ENCODE measurements around the gene ZSCAN20. TPM values are rescaled to one million over a fixed set of nuclear protein-coding genes. Genes with fewer than 3 reads are reported as not detected.

ZSCAN20 gene
- polyA plus RNA-seq, 1 donor from 2014 or later, result 3.3 TPM

DNA sequence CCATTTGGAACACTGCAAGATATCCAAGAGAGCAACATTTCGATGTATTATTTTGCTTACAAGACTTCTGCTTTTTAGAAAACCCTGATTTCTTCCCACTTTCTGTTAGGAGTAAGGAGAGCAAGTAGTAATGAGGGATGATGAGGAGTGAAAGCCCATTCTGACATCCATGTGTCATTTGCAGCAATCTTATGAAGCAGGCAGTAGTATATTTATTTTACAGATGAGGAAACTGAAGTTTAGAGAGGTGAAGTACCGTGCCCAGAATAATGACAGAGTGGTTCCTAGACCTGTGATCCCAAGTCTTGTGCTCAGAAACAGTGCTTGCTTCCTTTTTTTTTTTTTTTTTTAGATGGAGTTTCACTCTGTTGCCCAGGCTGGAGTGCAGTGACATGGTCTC lies 7.1 kb upstream of the ZSCAN20 start:
- Histone ChIP-seq H3K36me3 (ENCODE audit: insufficient read depth, low read length) (no peaks in the 10 kb centered on the region), H3K4me2 (ENCODE audit: low read length) (no peak overlapping the region), H3K9ac (ENCODE audit: low read length) (no peak overlapping the region), H3F3A (ENCODE audit: insufficient read depth, low read length, poor library complexity, severe bottlenecking) (no peaks in the 10 kb centered on the region), H3K27ac (ENCODE audit: low read length) (no peak overlapping the region), H4K20me1 (ENCODE audit: insufficient read depth) (no peaks in the 10 kb centered on the region), H3K9me3 (ENCODE audit: low read length) (no peaks in the 10 kb centered on the region), H2AFZ (ENCODE audit: low read depth, low read length) (no peak overlapping the region), H3K4me3 (ENCODE audit: low read length) (no peak overlapping the region), H3K9me2 (ENCODE audit: insufficient read depth, low read length) (no peaks in the 10 kb centered on the region), H3K27me3 (ENCODE audit: insufficient read depth, low read depth, low read length) (no peaks in the 10 kb centered on the region), H3K79me2 (replicated peaks; ENCODE audit: insufficient read depth, low read length) (no peaks in the 10 kb centered on the region)
- TF ChIP-seq EZH2 (IDR thresholded peaks at IDR 0.05; ENCODE audit: borderline replicate concordance, insufficient read depth, low read length, poor library complexity, severe bottlenecking) (no peak), SMC3 (conservative IDR thresholded peaks at IDR 0.05; ENCODE audit: poor library complexity) (no peak), POLR2AphosphoS5 (IDR thresholded peaks at IDR 0.05) (no peak), EP300 (conservative IDR thresholded peaks at IDR 0.05; ENCODE audit: poor library complexity, severe bottlenecking) (no peak), MXI1 (conservative IDR thresholded peaks at IDR 0.05; ENCODE audit: poor library complexity, severe bottlenecking) (no peak), RAD21 (conservative IDR thresholded peaks at IDR 0.05) (no peak), CTCF (IDR thresholded peaks at IDR 0.05; ENCODE audit: poor library complexity, severe bottlenecking) (no peak), TAF1 (IDR thresholded peaks at IDR 0.05; ENCODE audit: low read depth) (no peak)
- TF ChIP-seq, protein P1, sequence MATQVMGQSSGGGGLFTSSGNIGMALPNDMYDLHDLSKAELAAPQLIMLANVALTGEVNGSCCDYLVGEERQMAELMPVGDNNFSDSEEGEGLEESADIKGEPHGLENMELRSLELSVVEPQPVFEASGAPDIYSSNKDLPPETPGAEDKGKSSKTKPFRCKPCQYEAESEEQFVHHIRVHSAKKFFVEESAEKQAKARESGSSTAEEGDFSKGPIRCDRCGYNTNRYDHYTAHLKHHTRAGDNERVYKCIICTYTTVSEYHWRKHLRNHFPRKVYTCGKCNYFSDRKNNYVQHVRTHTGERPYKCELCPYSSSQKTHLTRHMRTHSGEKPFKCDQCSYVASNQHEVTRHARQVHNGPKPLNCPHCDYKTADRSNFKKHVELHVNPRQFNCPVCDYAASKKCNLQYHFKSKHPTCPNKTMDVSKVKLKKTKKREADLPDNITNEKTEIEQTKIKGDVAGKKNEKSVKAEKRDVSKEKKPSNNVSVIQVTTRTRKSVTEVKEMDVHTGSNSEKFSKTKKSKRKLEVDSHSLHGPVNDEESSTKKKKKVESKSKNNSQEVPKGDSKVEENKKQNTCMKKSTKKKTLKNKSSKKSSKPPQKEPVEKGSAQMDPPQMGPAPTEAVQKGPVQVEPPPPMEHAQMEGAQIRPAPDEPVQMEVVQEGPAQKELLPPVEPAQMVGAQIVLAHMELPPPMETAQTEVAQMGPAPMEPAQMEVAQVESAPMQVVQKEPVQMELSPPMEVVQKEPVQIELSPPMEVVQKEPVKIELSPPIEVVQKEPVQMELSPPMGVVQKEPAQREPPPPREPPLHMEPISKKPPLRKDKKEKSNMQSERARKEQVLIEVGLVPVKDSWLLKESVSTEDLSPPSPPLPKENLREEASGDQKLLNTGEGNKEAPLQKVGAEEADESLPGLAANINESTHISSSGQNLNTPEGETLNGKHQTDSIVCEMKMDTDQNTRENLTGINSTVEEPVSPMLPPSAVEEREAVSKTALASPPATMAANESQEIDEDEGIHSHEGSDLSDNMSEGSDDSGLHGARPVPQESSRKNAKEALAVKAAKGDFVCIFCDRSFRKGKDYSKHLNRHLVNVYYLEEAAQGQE (IDR thresholded peaks at IDR 0.05; ENCODE audit: borderline replicate concordance), result no peak

GRCh38 chr1:33466159-33466558 lies 6.3 kb upstream of the ZSCAN20 start:
- Histone ChIP-seq H2AFZ (ENCODE audit: low read depth, low read length) (no peak overlapping the region), H3K9me3 (ENCODE audit: low read length) (no peaks in the 10 kb centered on the region), H3K4me3 (ENCODE audit: low read length) (no peak overlapping the region), H3K79me2 (replicated peaks; ENCODE audit: insufficient read depth, low read length) (no peaks in the 10 kb centered on the region), H3K9me2 (ENCODE audit: insufficient read depth, low read length) (no peaks in the 10 kb centered on the region), H3K27me3 (ENCODE audit: insufficient read depth, low read depth, low read length) (no peaks in the 10 kb centered on the region), H3F3A (ENCODE audit: insufficient read depth, low read length, poor library complexity, severe bottlenecking) (no peaks in the 10 kb centered on the region), H3K27ac (ENCODE audit: low read length) (no peak overlapping the region), H3K9ac (ENCODE audit: low read length) (no peak overlapping the region), H3K36me3 (ENCODE audit: insufficient read depth, low read length) (no peaks in the 10 kb centered on the region), H3K4me2 (ENCODE audit: low read length) (no peak overlapping the region), H4K20me1 (ENCODE audit: insufficient read depth) (no peaks in the 10 kb centered on the region)
- no peak for TF ChIP-seq EZH2 (IDR thresholded peaks at IDR 0.05; ENCODE audit: borderline replicate concordance, insufficient read depth, low read length, poor library complexity, severe bottlenecking)
- TF ChIP-seq CTCF (IDR thresholded peaks at IDR 0.05; ENCODE audit: poor library complexity, severe bottlenecking), result no peak
- no peak for TF ChIP-seq TAF1 (IDR thresholded peaks at IDR 0.05; ENCODE audit: low read depth)
- TF ChIP-seq, protein P1 (IDR thresholded peaks at IDR 0.05; ENCODE audit: borderline replicate concordance), result no peak
- no peak for TF ChIP-seq RAD21 (conservative IDR thresholded peaks at IDR 0.05)
- no peak for TF ChIP-seq POLR2AphosphoS5 (IDR thresholded peaks at IDR 0.05)
- no peak for TF ChIP-seq EP300 (conservative IDR thresholded peaks at IDR 0.05; ENCODE audit: poor library complexity, severe bottlenecking)
- TF ChIP-seq MXI1 (conservative IDR thresholded peaks at IDR 0.05; ENCODE audit: poor library complexity, severe bottlenecking), result no peak
- TF ChIP-seq SMC3 (conservative IDR thresholded peaks at IDR 0.05; ENCODE audit: poor library complexity), result no peak

Data from neural cell (in vitro differentiated cells).